Stimulated activated CD8-positive, alpha-beta memory T cell treated with anti-CD3 and anti-CD28 coated beads, Interleukin-4, amount 100 ng/mL, for 4 hours (primary cell): Measurements from ENCODE around the gene RNU5D-1.
"Not testable (repeated sequence)": the region's sequence is repeated elsewhere in the genome, so short reads cannot be mapped to it uniquely, and the experiment has no call there.

Experiments
- DNase-seq, 2 donors: peaks; one replicate each; pipeline ENCODE4 v3.0.0-alpha.2; 2020; ENCODE audit warnings: low read depth in 2 of 2, low spot score in 1 of 2

Gene RNU5D-1

DNA sequence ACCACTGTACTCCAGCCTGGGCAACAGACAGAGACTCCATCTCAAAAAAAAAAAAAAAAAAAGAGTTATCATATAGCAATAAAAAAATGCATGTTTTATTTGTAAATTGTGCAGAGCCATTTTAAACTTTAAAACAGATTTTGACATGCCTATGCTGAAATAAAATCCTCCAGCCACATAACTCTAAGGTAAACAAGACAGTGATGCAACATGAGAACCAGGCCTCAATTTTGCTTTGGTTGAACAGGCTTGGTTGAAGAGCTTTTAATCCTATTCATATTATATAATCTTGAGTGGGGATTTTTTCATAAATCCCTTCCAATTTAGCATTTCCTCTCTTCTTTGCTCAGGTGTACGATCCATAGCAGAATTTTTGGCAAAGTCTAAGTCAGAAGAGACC lies 30.4 kb downstream of the RNU5D-1 start:
- no peak for DNase-seq

DNA sequence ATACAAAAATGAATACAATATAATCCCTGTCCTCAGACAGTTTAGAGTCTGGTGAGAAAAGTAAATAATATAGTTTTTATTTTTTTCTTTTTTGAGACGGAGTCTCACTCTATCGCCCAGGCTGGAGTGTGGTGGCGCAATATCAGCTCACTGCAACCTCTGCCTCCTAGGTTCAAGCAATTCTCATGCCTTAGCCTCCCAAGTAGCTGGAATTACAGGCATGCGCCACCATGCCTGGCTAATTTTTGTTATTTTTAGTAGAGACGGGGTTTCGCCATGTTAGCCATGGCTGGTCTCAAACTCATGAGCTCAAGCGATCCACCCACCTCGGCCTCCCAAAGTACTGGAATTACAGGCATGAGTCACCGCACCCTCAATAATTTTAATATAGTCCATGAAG lies 31.6 kb downstream of the RNU5D-1 start:
- DNase-seq, result not testable (repeated sequence)

DNA sequence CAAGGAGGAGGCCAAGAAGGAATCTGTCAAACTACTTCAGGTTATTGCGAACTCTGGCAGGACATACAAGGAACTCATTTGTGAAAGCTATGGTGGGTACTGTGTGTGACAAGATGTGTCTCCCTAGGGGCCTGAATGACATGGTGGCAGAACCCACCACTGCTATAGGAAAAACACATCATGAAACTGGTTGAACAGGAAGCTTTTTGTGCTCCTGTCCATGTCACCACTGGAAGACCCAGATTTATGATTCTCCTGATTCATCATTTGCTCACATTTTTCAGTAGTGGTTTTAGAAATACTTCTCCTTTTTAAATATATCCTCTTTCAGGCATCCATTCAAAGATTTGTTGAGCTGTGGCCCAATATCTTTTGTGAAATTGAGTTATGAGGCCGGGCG lies 32.8 kb downstream of the RNU5D-1 start:
- no peak for DNase-seq

DNA sequence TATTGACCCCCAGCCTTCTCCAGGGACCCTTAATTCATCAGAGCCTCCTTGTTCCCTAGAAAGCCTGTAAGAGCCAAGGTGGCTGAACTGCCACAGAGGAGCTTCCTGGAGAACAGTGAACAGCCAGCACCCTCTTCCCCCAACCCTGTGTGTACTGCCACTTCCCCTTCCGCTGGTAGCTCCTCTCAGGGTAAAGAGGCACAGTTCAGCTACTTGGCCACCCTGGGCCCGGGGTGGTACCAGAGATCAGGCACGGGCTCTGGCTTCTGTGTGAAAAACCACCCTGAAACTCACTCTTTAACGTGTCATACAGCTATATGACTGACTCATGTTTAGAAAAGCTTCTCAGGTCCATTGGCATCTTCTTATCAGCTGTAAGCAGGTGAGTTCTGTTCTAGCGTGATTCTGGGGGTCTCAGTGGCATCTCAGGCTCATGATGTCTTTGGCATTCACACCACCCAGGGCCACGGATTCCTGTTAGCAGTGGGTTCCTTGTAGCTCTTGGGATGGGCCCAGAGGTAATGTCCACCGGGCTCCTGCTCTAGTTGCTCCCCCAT lies 34.1 kb downstream of the RNU5D-1 start:
- DNase-seq, result no peak

DNA sequence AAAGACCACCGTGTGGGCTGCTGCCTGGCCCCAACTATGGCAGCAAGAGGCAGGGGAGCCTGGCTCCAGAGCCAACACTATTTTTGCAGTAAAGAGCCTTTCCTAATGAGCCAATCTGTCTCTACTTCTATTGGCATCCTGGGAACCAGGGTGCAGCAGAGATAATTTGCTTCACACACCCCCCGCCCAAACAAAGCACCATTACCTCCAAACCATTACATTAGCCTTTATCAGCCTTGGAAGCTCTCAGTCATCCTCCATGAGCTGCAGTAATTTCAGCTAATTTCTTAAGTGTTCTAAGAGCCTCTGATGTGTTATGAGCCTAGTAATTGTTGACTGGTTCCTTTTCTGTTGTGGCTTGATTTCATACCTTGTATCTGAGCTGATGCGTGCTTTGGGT lies 34.9 kb downstream of the RNU5D-1 start:
- DNase-seq, result no peak

DNA sequence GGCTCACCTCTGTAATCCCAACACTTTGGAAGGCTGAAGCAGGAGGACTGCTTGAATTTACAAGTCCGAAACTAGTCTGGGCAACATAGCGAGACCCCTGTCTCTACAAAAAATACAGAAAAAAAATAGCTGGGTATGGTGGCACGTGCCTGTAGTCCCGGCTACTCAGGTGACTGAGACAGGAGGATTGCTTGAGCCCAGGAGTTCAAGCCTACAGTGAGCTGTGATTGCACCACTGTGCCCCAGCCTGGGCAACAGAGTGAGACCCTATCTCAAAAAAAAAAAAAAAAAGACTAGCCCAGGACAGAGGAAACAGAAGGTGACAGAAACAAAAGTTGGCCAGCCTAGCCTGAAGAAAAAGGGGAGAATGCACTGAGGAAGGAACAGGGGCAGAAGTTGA lies 35.3 kb downstream of the RNU5D-1 start:
- DNase-seq, result no peak

DNA sequence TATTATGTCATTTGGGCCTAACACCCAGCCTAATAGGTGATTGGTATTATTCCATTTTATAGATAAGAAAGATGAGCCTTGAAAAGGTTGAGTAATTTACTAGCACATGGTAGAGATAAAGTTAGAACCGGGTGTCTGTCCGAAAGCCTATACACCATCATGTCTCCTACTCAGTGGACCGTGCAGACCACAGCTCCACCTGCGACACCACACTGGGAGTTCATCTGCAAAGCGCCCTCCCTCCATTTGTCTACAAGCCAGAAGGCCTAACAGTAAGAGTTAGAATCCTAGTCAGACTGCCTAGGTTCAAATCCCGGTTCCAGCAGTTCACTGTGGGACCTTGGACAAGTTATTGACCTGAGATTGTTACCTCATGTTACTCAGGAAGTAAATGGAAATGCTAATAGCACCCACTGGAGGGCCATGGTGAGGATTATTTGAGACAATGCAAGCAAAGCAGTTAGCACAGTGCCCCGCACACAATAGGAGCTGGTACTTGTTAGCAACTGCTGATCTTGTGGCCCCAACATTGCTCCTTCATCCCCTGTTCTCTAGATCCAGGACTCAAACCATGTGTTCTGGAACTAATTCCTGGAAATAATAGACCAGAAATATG lies 36.0 kb downstream of the RNU5D-1 start:
- DNase-seq, result no peak

DNA sequence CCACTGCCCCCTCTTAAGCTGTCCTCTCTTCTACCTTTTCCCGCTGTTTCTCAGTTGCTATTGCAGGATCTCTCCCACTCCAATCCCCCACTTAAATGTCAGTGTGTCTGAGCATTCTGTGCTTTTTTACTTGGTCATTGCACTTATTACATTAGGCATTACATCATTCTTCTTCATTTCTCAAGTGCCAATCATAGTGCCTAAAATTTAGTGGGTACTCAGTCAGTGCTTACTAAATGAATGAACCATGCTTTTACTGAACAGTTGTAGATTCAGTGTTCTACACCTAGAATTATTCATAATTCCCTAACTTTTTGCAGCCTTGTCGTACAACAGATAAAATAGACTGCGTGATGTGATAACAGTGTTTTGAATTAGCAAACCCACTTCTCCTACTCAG lies 37.1 kb downstream of the RNU5D-1 start:
- DNase-seq, result no peak

DNA sequence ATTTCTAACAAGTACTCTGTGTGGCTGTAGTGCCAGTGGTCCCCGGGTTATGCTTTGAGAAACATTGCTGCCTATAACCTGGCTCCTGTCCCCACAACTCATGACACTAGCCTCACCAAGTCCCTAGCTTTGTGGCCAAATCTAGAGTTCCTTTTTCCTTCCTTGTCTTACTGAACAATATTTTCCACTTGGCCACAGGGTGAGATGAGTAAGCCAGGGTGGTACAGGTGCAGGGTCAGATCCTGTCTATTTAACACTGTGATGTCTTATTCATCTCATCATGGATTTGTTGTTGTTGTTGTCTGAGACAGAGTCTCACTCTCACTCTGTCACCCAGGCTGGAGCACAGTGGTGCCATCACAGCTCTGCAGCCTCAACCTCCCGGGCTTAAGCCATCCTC lies 37.8 kb downstream of the RNU5D-1 start:
- no peak for DNase-seq

DNA sequence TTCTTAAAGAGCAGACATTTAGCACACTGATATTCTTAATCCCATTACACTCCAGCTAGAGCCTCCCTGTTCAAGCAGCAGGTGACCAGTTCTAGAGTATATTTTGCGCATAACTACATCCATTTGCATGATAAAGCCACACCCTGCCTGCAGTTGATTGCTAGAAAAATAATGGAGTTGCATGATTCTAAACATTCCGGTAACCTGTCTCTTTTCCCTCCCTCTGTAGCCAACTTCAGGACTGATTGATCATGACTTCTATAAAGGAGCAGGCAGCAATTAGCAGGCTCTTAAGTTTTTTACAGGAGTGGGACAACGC lies 41.6 kb downstream of the RNU5D-1 start:
- no peak for DNase-seq

DNA sequence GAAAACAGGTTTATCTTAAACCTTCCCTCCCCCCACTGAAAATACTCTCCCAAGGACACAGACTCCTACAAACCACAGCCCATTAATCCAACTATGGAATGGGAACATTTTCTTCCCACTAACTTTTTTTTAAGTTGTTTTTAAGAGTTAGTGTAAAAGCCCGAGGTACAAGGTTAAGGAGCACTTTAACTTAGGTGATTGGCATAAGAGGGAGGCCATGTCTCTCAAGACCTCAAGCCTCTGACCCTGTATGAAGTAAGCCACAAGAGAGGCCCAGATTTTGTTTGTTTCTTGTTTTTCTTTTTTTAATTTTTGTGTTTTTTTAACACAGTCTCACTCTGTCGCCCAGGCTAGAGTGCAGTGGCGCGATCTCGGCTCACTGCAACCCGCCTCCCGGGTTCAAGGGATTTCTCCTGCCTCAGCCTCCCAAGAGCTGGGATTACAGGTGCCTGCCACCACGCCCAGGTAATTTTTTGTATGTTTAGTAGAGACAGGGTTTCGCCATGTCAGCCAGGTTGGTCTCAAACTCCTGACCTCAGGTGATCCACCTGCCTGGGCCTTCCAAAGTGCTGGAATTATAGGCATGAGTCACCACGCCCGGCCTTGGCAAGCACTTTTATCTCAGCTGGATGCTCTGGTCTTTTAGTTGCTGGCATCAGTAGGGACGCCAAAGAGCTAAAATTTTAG lies 42.1 kb downstream of the RNU5D-1 start:
- DNase-seq, result no peak

DNA sequence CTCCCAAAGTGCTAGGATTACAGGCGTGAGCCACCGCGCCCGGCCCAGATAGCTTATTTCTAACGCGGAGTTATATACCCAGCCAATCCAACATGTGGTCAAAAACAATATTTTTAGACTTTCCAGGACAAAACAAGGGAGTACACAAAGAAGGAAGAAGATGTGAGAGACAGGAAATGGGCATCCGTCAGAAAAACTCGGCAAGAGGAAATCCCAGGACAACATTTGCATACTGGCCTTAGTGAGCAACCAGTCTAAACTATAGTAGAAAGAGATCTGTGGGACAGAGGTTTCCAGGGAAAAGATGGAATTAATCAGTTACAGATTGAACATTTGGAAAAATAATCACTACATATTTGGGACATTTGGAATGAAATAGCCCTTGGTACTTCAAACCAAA lies 45.1 kb downstream of the RNU5D-1 start:
- DNase-seq, result no peak

DNA sequence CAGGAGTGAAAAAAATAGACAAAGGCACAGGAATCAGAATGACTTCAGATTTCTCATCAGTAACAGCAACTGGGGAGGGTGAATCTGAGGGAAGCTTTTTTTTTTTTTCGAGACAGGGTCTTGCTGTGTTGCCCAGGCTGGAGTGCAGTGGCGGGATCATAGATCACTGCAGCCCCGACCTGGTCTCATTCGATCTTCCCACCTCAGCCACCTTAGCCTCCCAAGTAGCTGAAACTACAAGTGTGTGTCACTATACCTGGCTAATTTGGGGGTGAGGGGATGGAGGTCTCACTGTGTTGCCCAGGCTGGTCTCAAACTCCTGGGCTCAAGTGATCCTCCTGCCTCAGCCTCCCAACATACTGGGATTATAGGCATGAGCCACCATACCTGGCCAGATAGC lies 45.8 kb downstream of the RNU5D-1 start:
- no peak for DNase-seq

DNA sequence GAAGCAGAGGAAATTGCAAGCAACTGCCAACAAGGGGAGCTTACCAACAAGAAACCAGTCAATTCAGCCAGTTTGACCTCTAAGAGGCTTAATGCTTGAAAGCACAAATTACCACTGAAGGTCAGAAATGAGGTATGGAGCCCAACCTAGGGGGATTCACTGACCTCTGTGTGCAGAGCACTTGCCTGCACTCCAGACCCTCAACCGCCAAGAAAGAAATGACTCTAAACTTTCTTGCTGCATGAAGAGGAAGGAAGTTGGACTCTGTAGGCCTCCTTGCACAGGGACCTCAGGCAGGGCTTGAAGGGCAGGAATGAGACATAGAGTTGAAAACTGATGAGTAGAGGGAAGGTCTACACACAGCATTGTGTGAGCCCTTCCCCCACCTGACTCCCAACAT lies 46.4 kb downstream of the RNU5D-1 start:
- no peak for DNase-seq

DNA sequence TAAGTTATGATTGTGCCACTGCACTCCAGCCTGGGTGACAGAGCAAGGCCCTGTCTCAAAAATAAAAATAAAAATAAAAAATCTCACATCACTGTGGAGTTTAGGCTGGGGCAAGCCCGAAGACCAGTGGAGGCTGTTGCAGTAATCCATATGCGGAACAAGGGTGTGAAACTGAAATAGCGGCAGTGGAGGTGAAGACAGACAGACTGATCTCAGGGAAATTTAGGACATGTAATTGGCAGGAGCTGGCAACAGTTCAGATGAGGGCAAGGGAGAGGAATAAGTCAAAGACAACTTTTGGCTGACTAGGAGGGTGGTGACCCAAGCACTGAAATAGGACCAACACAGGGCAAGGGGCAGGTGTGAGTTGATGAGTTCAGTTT lies 48.1 kb downstream of the RNU5D-1 start:
- no peak for DNase-seq

DNA sequence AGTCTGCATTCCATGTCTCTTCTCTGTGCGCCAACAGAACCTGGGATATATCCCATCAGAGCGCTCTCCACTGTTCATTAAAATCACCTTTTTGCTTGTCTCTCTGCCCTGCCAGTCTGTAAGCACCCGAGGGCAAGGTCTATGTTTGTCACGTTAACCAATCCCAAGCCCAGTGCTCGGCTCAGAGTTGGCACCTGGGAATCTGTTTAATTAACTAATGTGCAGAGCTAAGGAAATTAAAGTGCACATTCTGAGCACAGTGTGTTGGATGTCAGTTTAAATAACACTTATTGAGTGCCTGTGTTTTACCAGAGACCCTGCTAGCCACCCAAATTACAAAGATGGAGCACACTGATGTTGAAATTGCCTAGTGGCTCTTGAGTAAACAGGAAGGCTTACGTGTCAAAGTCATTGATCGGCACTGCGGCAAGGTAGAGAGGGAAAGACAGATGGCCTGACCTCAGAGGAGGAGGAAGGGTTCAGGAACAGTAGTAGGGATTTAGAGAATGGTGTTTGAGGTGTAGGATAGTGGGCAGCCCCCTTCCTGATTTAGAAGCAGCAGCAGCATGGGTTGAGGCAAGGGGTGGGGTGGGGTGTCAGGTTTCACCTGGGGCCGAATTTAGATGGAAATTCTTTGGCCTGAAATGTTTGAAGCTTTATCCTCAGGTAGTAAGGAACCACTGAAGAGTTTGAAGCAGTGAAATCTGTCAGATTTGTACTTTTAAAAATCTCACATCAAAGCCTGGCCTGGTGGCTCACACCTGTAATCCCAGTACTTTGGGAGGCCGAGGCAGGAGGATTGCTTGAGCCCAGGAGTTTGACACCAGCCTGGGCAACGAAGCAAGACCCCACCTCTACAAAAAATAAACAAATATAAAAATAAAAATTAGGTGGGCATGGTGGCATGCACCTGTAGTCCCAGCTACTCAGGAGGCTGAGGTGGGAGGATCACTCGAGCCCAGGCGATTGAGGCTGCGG lies 48.8 kb downstream of the RNU5D-1 start:
- no peak for DNase-seq
